Astrocyte of the hippocampus (primary cell): ENCODE results near the gene LPCAT2.
A peak's percentile ranks its signal among the peaks of the same experiment; 100 is the strongest.

Experiments used
- DNase-seq: peaks from one replicate; pipeline ENCODE4 v3.0.0; 2011; ENCODE audit warnings: low read depth, low spot score

The LPCAT2 gene

DNA sequence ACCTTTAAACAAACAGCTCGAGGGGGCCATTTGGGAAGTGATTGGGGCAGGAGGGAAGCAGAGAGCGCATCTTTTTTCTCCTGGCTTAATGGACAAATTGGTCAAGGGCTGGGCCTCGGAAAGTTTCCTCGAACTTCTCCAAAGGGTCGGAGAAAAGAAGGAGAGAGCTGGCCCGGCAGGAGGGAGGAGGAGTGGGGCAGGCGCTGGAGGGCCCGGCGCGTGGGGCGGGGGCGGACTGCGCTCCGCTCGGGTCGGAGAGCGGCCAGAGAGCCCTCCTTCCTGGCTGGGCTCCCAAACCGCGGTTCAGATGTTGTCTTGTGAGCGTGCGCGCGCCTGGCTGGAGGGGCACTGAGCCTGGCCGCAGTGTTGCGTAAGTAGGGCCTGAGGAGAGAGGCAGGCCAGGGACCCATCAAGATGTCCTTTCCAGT is 28.6 kb upstream of the LPCAT2 start:
- peak; percentile 96 for DNase-seq

- DNase-seq, result no peak
Measured at GRCh38 chr16:55481023-55481422, 27.8 kb upstream of the LPCAT2 start.

DNA sequence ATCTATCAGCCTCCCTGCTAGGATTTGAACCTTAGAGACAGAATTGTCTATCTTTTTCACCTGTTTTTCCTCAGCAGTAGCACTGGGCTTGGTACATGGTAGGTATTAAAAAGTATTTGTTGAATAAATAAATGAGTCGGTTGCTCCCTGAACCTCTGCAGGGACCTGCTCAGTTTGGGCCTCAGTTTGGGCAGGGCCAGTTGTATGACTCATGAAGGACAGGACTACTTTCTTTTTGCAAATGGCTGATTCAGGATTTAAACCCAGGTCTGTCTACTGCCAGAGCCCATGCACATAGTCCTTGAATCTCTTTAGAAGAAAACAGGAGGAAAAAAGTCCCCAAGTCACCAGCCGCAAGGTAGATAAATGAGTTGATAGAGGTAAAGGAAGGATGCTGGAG is 26.8 kb upstream of the LPCAT2 start:
- peak; percentile 9 for DNase-seq

DNA sequence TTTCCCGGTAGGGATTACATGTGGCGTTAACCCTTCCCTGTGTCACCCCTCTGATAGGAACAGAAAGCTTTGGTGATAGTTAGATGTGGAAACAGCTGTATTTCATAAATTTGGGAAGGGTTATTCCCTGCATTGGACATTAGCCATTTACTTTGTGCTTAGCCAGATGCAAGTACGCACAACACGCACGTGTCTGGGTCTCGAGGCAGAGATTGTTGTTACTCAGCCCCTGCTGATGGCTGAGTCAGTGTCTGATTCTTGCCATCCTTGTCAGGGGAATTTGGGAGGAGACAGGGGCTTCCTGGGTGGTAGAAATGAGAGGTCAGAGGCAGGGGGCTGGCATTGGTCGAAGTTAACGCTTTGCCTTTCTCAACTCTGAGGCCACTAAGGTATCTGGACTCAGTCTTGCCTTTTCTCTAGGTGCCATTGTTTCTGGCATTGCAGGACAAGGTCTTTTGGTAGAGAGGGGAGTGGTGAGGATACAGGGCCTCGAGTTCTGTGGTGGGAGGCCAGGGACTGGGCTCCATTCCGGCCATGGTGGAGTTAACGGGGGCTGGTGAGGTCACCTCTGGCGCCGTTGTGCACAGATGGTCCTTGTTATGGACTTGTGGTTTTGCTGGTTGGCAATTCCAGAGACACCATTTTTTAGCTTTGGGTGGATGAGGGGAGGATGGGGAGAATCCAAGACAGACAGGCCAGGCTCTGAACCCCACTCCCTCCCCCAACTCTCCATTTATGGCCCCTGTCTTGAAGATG is 21.6 kb upstream of the LPCAT2 start:
- DNase-seq, result peak; percentile 46

GRCh38 chr16:55488306-55488705 is 20.6 kb upstream of the LPCAT2 start:
- DNase-seq, result peak; percentile 44

DNA sequence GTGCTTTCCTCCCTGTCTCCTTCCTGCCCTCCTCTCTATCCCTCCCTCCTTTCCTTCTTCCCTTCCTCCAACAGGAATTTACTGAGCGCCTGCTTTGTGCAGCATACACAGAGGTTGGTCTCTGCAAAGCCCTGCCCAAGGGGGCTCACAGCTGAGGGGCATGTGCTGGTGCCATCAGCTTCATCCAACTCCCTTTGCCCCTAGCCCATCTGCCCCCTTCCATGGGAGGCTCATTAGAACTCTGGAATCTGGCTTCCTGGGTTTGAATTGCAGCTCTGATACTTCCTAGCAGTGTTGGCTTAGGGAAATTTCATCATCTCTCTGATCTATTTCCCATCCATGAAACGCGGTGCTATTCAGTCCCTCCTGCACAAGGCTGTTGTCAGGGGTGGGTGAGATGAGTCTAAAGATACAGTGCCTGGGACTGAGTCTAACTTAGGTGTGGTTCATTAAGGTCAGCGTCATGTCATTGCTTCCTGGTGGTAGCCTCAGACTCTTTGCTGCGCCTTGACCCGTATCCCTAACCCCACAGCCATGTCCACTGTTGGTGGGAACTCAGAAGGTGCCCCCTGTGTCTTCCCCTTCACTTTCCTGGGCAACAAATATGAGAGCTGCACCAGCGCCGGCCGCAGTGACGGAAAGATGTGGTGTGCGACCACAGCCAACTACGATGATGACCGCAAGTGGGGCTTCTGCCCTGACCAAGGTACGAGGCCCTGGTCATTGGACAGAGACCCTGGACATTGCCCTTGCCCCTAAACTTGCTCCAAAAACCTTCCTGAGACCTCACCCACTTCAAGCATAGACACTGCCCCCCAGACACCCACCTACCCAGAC is 19.5 kb upstream of the LPCAT2 start:
- no peak for DNase-seq

DNA sequence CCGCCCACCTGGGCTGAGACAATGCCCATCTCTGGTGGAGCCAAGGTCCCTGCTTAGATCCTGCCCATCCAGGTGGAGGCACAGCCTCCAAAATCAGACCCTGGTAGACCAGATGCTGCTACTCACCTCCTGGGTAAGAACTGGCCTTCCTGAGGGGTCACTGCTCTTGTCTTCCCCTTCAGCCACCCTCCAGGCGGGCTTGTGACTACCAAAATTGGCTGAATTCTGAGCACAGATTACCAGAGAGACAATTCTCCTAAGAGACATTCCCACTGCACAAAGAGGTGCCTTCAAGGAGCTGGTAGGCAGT is 19.0 kb upstream of the LPCAT2 start:
- DNase-seq, result no peak

GRCh38 chr16:55490301-55490700 is 18.6 kb upstream of the LPCAT2 start:
- no peak for DNase-seq

- no peak for DNase-seq
Measured at GRCh38 chr16:55491691-55492090, 17.2 kb upstream of the LPCAT2 start.

- DNase-seq, result no peak
Measured at GRCh38 chr16:55492756-55493380, 16.0 kb upstream of the LPCAT2 start.

DNA sequence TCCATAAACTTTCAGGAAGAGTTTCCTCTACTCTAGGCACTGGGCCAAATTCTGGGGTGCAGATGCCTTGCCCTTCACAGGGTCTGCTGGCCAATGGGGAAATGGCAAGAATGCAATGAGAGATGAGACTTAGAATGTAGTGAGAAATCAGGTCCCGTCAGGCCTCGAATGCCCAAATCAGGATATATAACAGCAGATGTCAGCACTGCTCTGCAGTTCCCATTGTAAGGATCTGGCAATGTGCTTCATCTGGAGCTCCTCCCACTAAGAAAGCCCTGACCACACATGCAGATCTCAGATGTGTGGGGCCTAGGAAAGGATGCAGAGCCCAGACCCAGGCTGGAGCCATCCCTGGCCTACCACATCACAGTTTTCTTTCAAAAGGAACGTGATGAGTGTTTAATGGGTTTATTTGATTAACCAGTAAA is 13.9 kb upstream of the LPCAT2 start:
- peak; percentile 91 for DNase-seq

GRCh38 chr16:55495616-55496289 is 13.1 kb upstream of the LPCAT2 start:
- peak; percentile 97 for DNase-seq

DNA sequence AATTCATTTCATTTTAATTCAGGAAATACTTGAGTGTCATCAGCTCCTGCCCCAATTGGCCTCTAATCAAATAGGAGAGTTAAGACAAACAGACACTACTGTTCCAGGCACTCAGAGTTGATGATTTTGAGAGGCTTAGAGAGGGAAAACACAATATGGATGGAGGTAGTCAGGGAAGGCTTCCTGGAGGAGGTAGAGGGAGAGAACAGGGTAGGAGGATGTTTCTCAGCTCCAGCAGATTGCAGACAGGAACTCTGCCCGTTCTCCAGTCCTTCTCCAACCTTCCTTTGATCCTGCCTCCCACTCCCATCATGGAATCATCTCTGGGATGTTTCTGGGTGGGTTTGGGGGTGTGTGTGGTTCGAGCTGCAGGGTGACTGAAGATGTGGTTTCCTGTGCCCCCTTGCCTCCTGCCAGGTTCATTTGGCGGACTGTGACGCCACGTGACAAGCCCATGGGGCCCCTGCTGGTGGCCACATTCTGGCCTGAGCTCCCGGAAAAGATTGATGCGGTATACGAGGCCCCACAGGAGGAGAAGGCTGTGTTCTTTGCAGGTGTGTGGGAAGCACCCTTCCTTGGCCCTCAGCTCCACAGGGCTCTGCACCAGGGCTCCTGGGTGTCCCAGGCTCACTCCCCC is 12.2 kb upstream of the LPCAT2 start:
- no peak for DNase-seq

- DNase-seq, result no peak
Measured at GRCh38 chr16:55497558-55497957, 11.3 kb upstream of the LPCAT2 start.

- DNase-seq, result no peak
Measured at GRCh38 chr16:55498101-55498500, 10.8 kb upstream of the LPCAT2 start.

DNA sequence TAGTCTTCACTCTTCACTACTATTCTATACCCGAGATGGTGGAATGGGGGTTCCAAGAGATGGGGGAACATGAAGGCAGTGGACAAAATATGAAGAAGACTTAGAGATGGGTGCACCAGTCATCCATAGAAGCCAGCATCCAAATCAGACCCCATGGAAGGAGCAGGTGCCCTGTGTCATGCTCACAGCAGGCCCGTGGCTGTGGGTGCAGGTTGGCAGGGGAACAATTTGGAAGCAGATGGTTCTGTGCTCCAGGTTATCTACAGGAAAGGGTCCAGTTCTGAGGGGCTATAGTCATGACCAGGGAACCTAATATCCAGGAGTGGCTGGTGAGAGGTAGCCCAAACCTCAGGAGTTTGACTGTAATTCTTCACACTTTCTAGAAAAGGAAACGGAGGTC is 9.6 kb upstream of the LPCAT2 start:
- no peak for DNase-seq

DNA sequence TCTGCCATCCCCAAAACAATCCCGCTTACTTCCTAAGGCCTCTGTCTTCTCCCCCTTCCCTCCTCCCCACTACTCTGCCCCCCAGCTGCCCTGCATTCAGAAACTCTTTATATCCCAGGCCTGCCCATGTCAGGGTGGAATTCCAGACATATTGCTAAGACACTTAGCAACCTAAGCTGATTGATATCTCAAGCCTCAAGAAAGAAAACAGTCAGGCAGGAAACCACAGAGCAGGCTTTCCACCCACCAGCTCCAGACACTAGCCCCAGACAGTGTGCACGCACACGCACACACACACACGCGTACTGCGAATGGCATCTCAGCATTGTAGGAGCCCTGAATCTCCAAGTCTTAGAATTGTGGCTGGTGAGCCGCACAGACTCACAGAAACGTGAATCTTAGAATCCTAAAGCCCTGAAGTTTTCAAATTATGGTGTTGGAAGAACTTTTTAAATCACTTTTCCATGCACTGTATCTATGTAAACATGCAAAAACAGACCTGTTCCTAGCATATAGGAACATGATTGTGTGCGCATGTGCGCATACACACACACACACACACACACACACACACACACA is 8.8 kb upstream of the LPCAT2 start:
- DNase-seq, result peak; percentile 99

GRCh38 chr16:55500530-55501011 is 8.3 kb upstream of the LPCAT2 start:
- peak; percentile 71 for DNase-seq

- no peak for DNase-seq
Measured at GRCh38 chr16:55501549-55502322, 7.1 kb upstream of the LPCAT2 start.

DNA sequence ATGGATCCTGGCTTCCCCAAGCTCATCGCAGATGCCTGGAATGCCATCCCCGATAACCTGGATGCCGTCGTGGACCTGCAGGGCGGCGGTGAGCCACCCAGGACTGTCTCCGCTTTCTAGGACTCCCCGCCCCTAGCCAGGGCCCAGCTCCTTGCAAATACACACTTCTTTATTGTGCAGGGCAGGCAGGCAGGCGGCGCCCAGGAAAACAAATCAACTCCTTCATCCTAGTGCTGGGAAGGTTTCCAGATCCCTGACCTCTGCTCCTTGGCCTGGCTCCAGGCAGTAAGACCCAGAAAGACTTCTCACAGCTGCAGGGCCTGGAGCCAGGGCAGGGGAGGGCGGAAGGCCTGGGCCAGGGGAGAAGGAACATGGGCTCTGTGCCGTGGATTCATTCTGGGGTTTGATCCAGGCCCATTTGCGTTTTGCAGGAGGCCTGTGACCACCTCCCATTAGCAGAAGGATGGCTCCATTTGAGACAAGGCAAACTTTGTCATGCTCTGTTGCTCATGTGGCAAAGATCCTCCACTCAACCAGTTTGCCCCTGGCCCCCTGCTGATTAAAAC is 6.0 kb upstream of the LPCAT2 start:
- peak; percentile 95 for DNase-seq
